Measurements from ENCODE around the gene VPS35L.
"Not testable (repeated sequence)": the region's sequence is repeated elsewhere in the genome, so short reads cannot be mapped to it uniquely, and the experiment has no call there.

Gene VPS35L

GRCh38 chr16:19711643-19712042, 156.1 kb downstream of the VPS35L start:
- DNase-seq (ENCODE audit: low spot score) = no peak

DNA sequence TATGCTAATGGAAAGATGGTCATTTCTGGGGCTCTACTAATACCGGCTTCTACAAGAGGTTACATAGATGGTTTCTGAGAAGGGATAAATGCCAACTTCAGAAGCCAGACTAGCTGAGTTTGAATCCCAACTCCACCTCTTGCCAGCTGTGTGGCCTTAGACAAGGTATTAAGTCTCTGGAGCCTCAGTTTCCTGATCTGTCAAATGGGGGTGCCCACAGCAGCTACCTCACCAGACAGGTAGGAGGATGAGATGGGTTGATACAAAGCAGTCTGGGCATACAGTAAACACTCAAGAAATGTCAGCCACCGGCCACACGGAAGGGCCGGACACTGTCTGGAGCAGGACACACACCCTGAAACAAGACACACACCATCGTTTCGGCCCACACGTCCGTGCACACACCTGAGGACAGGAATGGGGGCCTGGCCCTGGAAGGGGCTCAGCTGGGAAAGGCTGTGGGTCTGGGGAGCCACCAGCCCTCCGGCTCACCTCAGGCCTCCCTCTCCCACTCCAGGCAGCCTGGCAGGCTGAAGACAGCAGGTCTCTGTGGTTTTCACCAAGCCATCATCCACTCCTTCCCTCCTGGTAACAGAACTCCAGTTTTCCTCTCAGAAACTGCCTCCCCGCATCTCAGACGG, 157.0 kb downstream of the VPS35L start:
- DNase-seq (ENCODE audit: low spot score) = no peak

DNA sequence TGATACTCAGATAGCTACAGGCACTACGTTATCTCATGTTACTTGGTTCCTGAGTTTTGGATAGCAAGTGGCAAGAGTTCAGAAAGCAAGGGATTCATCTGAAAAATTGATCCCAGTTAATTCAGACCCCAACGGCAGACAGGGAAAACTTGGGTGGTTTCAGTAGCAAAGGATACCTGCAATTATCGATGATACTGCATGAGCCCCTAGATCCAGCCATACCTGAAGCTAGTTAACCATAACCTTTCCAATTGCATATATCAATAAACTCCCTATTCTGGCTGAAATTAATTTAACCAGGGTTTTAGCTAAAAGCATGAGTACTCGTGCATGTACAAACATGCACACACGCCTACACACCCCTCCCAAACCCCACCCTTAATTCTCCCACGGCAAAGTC, 158.2 kb downstream of the VPS35L start:
- no peak for DNase-seq (ENCODE audit: low spot score)

DNA sequence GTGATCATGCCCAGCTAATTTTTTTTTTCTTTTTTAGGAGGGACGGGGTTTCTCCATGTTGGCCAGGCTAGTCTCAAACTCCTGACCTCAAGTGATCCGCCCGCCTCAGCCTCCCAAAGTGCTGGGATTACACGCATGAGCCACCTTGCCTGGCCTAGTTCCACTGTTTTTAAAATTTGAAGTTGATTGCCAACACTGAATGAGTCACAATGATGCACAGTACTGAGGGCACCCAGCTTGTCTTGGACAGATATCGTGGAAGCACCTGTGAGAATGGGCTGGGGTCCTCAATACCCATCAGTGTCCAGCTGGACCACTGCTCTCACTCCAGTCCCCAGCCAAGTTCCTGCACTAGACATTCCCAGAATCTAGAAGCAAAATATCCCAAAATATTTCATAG, 160.1 kb downstream of the VPS35L start:
- DNase-seq (ENCODE audit: low spot score) = no peak

DNA sequence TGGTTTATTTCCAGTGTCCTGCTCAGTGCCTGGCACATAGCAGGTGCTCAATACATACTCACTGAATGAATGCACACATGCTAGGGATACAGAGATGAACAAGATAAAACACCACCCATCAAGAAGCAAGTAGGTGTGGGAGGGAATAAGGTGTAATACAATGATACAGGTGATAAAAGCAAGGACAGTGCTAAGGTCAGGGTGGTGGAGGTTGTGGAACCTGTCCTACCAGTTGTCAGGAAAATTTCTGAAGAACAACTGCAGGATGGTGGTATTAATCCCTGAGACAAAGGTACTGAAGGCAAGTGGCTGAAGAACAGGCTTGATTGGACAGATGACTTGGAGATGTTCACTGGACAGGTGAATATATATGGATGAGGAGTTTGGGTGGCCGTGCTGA, 160.7 kb downstream of the VPS35L start:
- no peak for DNase-seq (ENCODE audit: low spot score)

DNA sequence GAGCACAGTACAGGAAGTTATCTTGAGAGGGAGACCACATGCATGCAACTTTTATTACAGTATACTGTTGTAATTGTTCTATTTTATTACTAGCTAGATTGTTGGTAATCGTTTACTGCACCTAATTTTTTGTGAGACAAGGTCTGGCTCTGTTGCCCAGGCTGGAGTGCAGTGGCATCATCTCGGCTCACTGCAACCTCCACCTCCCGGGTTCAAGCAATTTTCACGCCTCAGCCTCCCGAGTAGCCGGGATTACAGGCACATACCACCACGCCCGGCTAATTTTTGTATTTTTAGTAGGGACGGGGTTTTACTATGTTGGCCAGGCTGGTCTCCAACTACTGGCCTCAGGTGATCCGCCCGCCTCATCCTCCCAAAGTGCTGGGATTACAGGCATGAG, 161.2 kb downstream of the VPS35L start:
- DNase-seq (ENCODE audit: low spot score) = not testable (repeated sequence)

GRCh38 chr16:19717314-19717713, 161.8 kb downstream of the VPS35L start:
- no peak for DNase-seq (ENCODE audit: low spot score)

- peak; percentile 91 for DNase-seq (ENCODE audit: low spot score)
Measured at GRCh38 chr16:19717741-19718623, 162.5 kb downstream of the VPS35L start, which contains the start of the genes IQCK and KNOP1. Gene IQCK (plus strand): TSS chr16:19718271. CDS start chr16:19718307, 36 bp downstream. Gene KNOP1 (minus strand): TSS chr16:19718227. CDS start chr16:19715035, 3,192 bp downstream.

DNA sequence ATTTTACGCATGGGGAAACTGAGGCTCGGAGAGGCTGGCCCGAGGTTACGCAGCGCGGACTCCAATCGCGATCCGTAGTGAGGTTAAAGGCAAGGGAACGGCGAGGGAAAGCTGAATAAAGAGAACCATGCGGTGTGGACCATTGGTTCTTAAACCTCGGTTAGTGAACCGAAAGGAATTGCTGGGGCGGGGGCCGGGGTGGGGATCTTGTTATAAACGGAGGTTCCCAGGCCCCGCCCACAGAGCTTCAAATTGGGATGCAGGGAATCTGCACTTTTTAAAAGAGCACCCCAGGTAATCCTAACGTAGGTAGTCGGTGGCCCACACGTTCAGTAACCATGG, 163.1 kb downstream of the VPS35L start:
- DNase-seq (ENCODE audit: low spot score) = no peak

- no peak for DNase-seq (ENCODE audit: low spot score)
Measured at GRCh38 chr16:19722269-19722952, 166.9 kb downstream of the VPS35L start.

GRCh38 chr16:19722981-19723380, 167.5 kb downstream of the VPS35L start:
- no peak for DNase-seq (ENCODE audit: low spot score)

DNA sequence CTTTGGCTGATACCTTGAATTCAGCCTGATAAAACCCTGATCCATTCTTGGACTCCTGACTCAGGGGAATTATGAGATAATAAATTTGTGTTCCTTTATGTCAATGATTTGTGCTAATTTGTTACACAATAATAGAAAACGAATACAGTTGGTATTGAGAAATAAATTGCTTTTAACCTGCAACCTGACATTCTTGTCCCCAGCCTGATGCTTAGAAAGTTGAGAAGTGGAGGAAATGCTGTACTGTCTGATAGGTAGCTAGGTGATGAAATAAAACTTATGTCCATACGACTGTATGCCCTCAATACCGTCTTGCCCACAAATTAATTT, 173.1 kb downstream of the VPS35L start:
- DNase-seq (ENCODE audit: low spot score) = no peak

- DNase-seq (ENCODE audit: low spot score) = no peak
Measured at GRCh38 chr16:19733551-19733950, 178.0 kb downstream of the VPS35L start.

GRCh38 chr16:19735074-19735867, 179.8 kb downstream of the VPS35L start:
- no peak for DNase-seq (ENCODE audit: low spot score)

- DNase-seq (ENCODE audit: low spot score) = peak; percentile 31
Measured at GRCh38 chr16:19737306-19738038, 182.0 kb downstream of the VPS35L start.

GRCh38 chr16:19741354-19741753, 185.9 kb downstream of the VPS35L start:
- DNase-seq (ENCODE audit: low spot score) = no peak

DNA sequence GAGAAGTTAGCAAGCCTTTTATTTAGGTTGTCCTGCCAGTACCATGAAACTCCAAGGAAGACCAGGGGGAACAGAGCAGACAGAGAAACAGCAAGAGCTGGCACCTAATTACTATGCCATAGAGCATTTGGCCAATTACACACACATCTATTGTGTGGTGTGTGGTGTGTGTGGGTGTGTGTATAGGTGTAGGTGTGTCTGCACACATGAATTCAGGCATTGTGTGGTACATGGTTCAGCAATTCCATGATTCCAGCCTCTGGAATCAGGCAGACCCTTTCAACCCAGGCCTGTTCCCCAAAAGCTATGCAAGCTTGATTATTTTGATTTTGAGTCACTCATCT, 188.3 kb downstream of the VPS35L start:
- DNase-seq (ENCODE audit: low spot score) = no peak

- no peak for DNase-seq (ENCODE audit: low spot score)
Measured at GRCh38 chr16:19744670-19745069, 189.2 kb downstream of the VPS35L start.

- DNase-seq (ENCODE audit: low spot score) = peak; percentile 32
Measured at GRCh38 chr16:19745286-19746010, 189.9 kb downstream of the VPS35L start.

DNA sequence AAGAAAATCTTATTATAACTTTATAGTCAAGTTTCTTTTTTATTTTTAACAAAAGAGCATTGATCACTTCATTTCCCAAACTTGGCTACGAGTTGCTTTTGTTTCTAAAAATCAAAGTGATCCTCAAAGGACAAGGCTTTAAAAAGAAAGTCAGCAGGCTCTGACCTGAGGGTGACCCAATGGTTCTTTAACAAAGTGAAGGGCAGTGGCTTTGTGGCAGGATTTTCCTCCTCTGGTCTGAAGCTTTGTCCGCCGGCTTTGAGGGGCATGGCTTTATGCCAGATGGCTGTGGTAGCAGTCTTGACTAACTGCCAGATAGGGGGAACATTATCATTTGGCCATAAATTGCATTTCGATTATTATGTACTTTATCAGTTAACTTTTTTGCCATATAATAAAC, 191.1 kb downstream of the VPS35L start:
- no peak for DNase-seq (ENCODE audit: low spot score)
